ENCODE data around the gene STAC3. TPM values are rescaled to one million over a fixed set of nuclear protein-coding genes. Genes with fewer than 3 reads are reported as not detected.

STAC3 gene
- total and polyA plus RNA-seq, 9 donors = 0.66 to 2.9 (median 1.8) TPM

- intact Hi-C loops (cut with DNase I) = no loop called here
- Histone ChIP-seq H3K27ac (no peak overlapping the region), H3K4me1 (ENCODE audit: insufficient read depth) (peaks cover 8% of the 10 kb centered on the region), H3K27me3 (peaks cover 13% of the 10 kb centered on the region), H3K4me3 (no peak overlapping the region), H3K9me3 (no peaks in the 10 kb centered on the region), H3K36me3 (no peaks in the 10 kb centered on the region)
- 14 to 19% (median 15%) methylated on average over 7 of the region's 7 CpGs for WGBS, 3 donors
- DNase-seq = no peak
- TF ChIP-seq EP300 (IDR thresholded peaks at IDR 0.05) (no peak), POLR2A (IDR thresholded peaks at IDR 0.05) (no peak), CTCF (IDR thresholded peaks at IDR 0.05) (no peak)
Measured at GRCh38 chr12:57215668-57216013, 35.3 kb downstream of the STAC3 start.

- H3K27me3 ChIP-seq = peaks cover 13% of the 10 kb centered on the region
Measured at GRCh38 chr12:57215065-57215464, 35.9 kb downstream of the STAC3 start.

GRCh38 chr12:57214398-57214781 lies 36.6 kb downstream of the STAC3 start:
- no peaks in the 10 kb centered on the region for H3K36me3 ChIP-seq
- intact Hi-C loops (cut with DNase I) = loop anchor here in 1 of 4 donors (1.0 kb wide), 1 partner anchor 25 kb away; no protein-coding TSS in a partner anchor
- WGBS, 3 donors = 2 to 4% (median 3%) methylated on average over 14 of the region's 14 CpGs
- H3K4me1 ChIP-seq (ENCODE audit: insufficient read depth) = peaks cover 8% of the 10 kb centered on the region
- peak; percentile 46 to 77 (median 70) for DNase-seq
- peaks cover 13% of the 10 kb centered on the region for H3K27me3 ChIP-seq
- H3K27ac ChIP-seq = no peak overlapping the region
- TF ChIP-seq CTCF (IDR thresholded peaks at IDR 0.05) = peak; percentile 46 to 67 (median 63)
- TF ChIP-seq EP300 (IDR thresholded peaks at IDR 0.05) = no peak
- TF ChIP-seq POLR2A (IDR thresholded peaks at IDR 0.05) = no peak
- H3K4me3 ChIP-seq = no peak overlapping the region
- no peaks in the 10 kb centered on the region for H3K9me3 ChIP-seq

More at GRCh38 chr12:57215065-57215464, 35.9 kb downstream of the STAC3 start:
- no peak overlapping the region for H3K4me3 ChIP-seq
- no peak for DNase-seq
- H3K4me1 ChIP-seq (ENCODE audit: insufficient read depth) = peaks cover 8% of the 10 kb centered on the region
- WGBS, 3 donors = 15 to 27% (median 22%) methylated on average over 11 of the region's 11 CpGs
- intact Hi-C loops (cut with DNase I) = no loop called here
- TF ChIP-seq CTCF (IDR thresholded peaks at IDR 0.05) = no peak
- no peak for TF ChIP-seq EP300 (IDR thresholded peaks at IDR 0.05)
- TF ChIP-seq POLR2A (IDR thresholded peaks at IDR 0.05) = no peak
- H3K36me3 ChIP-seq = no peaks in the 10 kb centered on the region
- no peaks in the 10 kb centered on the region for H3K9me3 ChIP-seq
- H3K27ac ChIP-seq = no peak overlapping the region

GRCh38 chr12:57213763-57214397 lies 37.1 kb downstream of the STAC3 start:
- Histone ChIP-seq H3K36me3 (no peaks in the 10 kb centered on the region), H3K4me1 (ENCODE audit: insufficient read depth) (peaks cover 8% of the 10 kb centered on the region), H3K4me3 (no peak overlapping the region), H3K27ac (no peak overlapping the region), H3K9me3 (no peaks in the 10 kb centered on the region), H3K27me3 (peaks cover 13% of the 10 kb centered on the region)
- TF ChIP-seq EP300 (IDR thresholded peaks at IDR 0.05) (no peak), POLR2A (IDR thresholded peaks at IDR 0.05) (no peak)
- intact Hi-C loops (cut with DNase I) = loop anchor here in 2 of 4 donors (1.0 to 2.0 kb wide), 2 partner anchors 25 kb away; no protein-coding TSS in a partner anchor
- DNase-seq = no peak
- WGBS, 3 donors = 62 to 68% (median 64%) methylated on average over 4 of the region's 4 CpGs

GRCh38 chr12:57213058-57213715 lies 37.8 kb downstream of the STAC3 start:
- WGBS, 3 donors = 4 to 7% (median 7%) methylated on average over 16 of the region's 16 CpGs
- TF ChIP-seq CTCF (IDR thresholded peaks at IDR 0.05) = peak; percentile 76 to 84 (median 81)
- no peak for TF ChIP-seq EP300 (IDR thresholded peaks at IDR 0.05)
- Histone ChIP-seq H3K36me3 (no peaks in the 10 kb centered on the region), H3K27ac (no peak overlapping the region), H3K4me1 (ENCODE audit: insufficient read depth) (peaks cover 8% of the 10 kb centered on the region), H3K9me3 (no peaks in the 10 kb centered on the region), H3K27me3 (peaks cover 12% of the 10 kb centered on the region), H3K4me3 (no peak overlapping the region)
- intact Hi-C loops (cut with DNase I) = loop anchor here in 1 of 4 donors (2.0 kb wide), 1 partner anchor 26 kb away; no protein-coding TSS in a partner anchor
- DNase-seq = peak; percentile 84 to 92 (median 89)
